Stimulated activated CD4-positive, alpha-beta T cell treated with anti-CD3 and anti-CD28 coated beads, Interleukin-12 subunit alpha, Interleukin-12 subunit beta, amount 100 ng/mL, for 48 hours (primary cell): ENCODE results near the gene CNTRL.
"Not testable (repeated sequence)": the region's sequence is repeated elsewhere in the genome, so short reads cannot be mapped to it uniquely, and the experiment has no call there.

Experiments used
- DNase-seq, 3 donors: peaks; one replicate each; pipeline ENCODE4 v3.0.0-alpha.2; 2020; ENCODE audit warnings: low read depth in 2 of 3, low spot score in 1 of 3

Gene CNTRL

GRCh38 chr9:121074370-121075250 lies at the start of gene CNTRL:
Gene CNTRL, plus strand, starts transcription at chr9:121074955. Its CDS starts 13,372 bp downstream, at chr9:121088327.
- DNase-seq = peak; percentile 90 to 96 (median 94)

- no peak for DNase-seq
Observed at GRCh38 chr9:121026260-121026691, 48.5 kb upstream of the CNTRL start.

GRCh38 chr9:121026768-121027167 lies 48.0 kb upstream of the CNTRL start:
- no peak for DNase-seq

DNA sequence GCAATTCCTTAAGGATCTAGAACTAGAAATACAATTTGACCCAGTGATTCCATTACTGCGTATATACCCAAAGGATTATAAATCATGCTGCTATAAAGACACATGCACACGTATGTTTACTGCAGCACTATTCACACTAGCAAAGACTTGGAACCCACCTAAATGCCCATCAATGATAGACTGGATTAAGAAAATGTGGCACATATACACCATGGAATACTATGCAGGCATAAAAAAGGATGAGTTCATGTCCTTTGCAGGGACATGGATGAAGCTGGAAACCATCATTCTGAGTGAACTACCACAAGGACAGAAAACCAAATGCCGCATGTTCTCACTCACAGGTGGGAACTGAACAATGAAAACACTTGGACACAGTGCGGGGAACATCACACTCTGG lies 46.5 kb upstream of the CNTRL start:
- not testable (repeated sequence) for DNase-seq

GRCh38 chr9:121029469-121029868 lies 45.3 kb upstream of the CNTRL start:
- DNase-seq = no peak

DNA sequence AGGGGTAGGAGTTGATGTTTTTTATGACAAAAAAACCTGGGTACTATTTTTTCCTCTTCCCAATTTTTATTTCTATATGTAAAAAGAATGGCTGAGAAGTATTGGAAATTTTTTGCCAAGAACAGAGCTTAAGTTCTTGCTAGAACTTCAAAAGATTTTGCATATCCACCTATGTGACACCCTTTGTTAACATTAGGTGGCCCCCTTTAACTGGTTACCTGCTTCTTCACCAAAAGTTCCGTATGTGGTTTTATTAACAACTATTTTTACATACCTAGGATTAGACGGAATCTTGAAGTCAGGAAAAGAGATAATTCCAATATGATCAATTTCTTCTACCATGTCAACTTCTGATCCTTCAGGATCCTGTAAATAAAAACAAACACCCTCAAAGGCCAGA lies 40.2 kb upstream of the CNTRL start:
- DNase-seq = no peak

- not testable (repeated sequence) for DNase-seq
Observed at GRCh38 chr9:121035717-121036116, 39.0 kb upstream of the CNTRL start.

- no peak for DNase-seq
Observed at GRCh38 chr9:121038362-121038761, 36.4 kb upstream of the CNTRL start.

- no peak for DNase-seq
Observed at GRCh38 chr9:121038804-121039203, 36.0 kb upstream of the CNTRL start.

GRCh38 chr9:121048175-121048574 lies 26.6 kb upstream of the CNTRL start:
- no peak for DNase-seq

- no peak for DNase-seq
Observed at GRCh38 chr9:121048618-121049017, 26.1 kb upstream of the CNTRL start.

DNA sequence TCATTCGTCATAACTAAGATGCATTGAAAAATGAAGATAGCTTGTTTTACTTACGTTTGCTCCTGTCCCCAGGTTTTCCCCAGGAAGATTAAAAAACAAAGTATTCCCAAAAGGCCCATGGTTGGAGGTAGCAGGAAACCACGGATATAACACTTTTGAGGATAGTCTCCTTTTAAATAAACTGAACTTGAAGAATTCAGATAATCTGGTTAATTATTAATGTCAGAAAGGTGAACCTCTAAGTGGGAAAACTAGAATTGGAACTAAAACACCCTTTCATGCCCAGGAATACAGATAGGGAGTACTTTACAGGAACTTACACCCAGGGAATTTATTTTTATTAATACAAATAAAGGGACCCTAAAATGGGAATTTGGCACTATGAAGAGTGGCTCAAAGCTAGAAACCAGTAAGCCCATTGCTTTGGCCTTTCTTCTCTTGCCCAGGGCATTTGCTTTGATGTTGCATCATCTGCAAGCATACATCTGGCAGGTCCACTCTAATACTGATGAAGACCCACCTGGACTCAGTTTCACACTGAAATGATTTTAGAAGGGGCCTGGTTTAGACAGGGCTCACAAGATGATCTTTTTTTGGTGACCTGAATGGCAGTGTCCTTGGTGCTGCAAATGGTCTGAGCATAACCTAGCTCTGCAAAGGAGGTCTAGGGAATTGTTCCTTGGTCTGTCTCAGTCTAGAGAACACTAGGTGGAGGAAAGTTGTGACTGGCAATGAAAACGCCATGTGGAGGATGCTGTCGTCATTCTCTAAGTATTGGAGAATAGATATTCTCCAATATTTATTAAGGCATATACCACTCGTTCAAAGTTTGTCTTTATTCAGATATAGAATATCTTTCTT lies 24.4 kb upstream of the CNTRL start, which contains the start of gene C5:
C5 (minus strand) TSS at position 148 of the 861 bp plus-strand sequence; CDS start at position 119, 29 bp downstream.
- no peak for DNase-seq

- DNase-seq = no peak
Observed at GRCh38 chr9:121053544-121053943, 21.2 kb upstream of the CNTRL start.

DNA sequence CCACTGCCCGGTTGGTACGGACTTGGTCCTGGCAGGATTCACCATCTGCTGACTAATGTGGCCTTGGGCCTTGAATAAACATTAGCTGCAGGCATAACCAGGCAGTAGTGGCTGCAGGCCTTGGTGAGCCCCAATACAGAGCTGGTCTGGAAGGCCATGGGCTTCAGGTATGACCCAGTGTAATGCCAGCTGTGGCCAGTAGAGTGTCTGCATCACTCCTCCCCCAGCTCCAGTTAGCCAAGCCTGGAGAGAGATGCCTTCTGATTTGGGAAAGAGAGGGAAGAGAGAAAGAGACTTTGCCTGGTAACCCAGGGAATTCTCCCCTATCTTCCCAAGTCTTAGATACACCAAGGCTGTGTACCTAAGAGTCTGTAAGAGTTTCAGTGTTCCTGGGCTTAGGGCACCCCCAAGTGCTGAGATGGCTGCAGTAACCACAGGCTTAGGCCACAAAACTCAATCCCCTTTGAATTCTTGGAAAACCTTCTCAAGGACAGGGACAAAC lies 19.1 kb upstream of the CNTRL start:
- DNase-seq = no peak

- DNase-seq = no peak
Observed at GRCh38 chr9:121057821-121058220, 16.9 kb upstream of the CNTRL start.

- DNase-seq = no peak
Observed at GRCh38 chr9:121059513-121059912, 15.2 kb upstream of the CNTRL start.

- DNase-seq = peak in 1 of 3 donors; percentile 41
Observed at GRCh38 chr9:121059998-121060636, 14.6 kb upstream of the CNTRL start.

DNA sequence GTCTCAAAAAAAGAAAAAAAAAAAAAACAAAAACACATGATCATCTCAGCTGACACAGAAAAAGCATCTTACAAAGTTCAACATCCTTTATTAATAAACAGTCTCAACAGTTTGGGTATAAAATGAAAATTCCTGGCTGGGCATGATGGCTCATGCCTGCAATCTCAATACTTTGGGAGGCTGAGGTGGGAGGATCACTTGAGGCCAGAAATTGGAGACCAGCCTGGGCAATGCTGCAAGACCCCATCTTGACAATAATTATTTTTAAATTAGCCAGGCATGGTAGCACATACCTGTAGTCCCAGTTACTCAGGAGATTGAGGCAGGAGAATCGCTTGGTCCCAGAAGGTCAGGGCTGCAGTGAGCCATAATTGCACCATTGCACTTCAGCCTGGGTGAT lies 7.9 kb upstream of the CNTRL start:
- no peak for DNase-seq

DNA sequence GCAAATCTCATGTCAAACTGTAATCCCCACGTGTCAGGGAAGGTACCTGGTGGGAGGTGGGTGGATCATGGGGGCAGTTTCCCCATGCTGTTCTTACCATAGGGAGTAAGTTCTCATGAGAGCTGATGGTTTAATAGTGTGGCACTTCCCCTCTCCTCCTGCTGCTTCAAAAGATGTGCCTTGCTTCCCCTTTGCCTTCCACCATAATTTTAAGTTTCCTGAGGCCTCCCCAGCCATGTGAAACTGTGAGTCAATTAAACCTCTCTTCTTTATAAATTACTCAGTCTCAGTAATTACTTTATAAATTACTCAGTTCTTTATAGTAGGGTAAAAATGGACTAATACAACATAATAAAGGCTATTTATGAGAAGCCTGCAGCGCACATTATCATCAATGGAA lies 7.1 kb upstream of the CNTRL start:
- DNase-seq = no peak

GRCh38 chr9:121069396-121069795 lies 5.4 kb upstream of the CNTRL start:
- no peak for DNase-seq

GRCh38 chr9:121071370-121071755 lies 3.4 kb upstream of the CNTRL start:
- no peak for DNase-seq
